ENCODE results near the gene PITRM1.
"Not testable (repeated sequence)": the region's sequence is repeated elsewhere in the genome, so short reads cannot be mapped to it uniquely, and the experiment has no call there.

The PITRM1 gene

DNA sequence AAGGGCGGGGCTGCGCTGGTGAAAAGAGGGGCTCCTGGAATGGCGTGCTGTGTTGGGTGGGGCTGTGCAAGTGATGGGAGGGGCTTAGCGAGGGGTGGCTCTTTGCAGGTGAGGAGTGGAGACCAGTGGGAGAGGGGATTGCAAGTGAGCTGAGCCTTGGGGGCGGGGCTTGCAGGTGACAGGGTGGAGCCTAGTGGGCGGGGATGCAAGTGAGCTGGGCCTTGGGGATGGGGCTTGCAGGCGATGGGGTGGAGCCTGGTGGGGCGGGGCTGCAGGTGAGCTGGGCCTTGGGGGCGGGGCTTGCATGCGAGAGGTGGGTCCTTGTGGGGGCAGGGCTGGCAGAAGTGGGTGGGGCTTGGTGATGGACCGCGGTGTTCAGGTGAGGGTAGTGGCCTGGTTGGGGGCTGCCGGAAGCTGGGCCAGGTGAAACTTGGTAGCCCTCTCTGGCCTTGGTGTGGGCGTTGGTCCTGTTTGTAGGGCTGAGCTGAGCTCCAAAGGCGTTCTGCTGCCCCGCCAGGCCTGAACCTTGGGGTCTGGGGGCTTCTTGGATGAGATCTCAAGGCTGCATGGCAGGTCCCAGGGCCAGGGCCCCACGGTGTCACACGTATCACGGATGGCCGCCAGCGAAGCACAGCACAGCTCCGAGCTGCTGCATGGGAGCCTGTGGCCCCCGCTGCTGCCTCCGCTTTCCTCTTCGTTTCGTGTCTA is 743 bp upstream of the PITRM1 start:
- H3K27ac Mint-ChIP-seq: peak overlapping the region; percentile 27
- peaks cover 10% of the 10 kb centered on the region for H3K4me1 Mint-ChIP-seq
- DNase-seq: no peak
- peaks cover 12% of the 10 kb centered on the region for H3K36me3 Mint-ChIP-seq (ENCODE audit: low read depth)
- peaks cover 14% of the 10 kb centered on the region for H3K27me3 Mint-ChIP-seq (ENCODE audit: low read depth, poor library complexity)
- peaks cover 3% of the 10 kb centered on the region for H3K9me3 Mint-ChIP-seq
- TF ChIP-seq, protein P1, sequence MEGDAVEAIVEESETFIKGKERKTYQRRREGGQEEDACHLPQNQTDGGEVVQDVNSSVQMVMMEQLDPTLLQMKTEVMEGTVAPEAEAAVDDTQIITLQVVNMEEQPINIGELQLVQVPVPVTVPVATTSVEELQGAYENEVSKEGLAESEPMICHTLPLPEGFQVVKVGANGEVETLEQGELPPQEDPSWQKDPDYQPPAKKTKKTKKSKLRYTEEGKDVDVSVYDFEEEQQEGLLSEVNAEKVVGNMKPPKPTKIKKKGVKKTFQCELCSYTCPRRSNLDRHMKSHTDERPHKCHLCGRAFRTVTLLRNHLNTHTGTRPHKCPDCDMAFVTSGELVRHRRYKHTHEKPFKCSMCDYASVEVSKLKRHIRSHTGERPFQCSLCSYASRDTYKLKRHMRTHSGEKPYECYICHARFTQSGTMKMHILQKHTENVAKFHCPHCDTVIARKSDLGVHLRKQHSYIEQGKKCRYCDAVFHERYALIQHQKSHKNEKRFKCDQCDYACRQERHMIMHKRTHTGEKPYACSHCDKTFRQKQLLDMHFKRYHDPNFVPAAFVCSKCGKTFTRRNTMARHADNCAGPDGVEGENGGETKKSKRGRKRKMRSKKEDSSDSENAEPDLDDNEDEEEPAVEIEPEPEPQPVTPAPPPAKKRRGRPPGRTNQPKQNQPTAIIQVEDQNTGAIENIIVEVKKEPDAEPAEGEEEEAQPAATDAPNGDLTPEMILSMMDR (IDR thresholded peaks at IDR 0.05): no peak
- H3K4me3 Mint-ChIP-seq: peak overlapping the region; percentile 81

DNA sequence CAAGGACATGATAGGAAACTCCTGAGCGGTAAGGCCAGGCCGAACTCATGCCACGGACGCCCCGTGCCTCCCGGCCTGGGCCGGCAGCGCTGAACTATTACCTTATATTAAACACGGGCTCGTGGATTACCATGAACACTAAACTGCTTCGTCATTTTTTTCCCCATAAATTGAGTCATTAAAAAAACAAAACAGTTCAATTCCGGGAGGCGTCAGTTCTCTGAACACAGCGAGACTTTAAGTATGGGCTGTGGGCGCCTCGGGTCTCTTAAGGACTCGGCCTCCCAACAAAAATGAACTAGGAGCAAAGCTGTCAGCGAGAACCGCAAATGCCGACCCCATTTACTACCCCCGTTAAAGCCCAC is 519 bp downstream of the PITRM1 start:
- DNase-seq: no peak
- Mint-ChIP-seq H3K27ac (no peak overlapping the region), H3K36me3 (ENCODE audit: low read depth) (peaks cover 23% of the 10 kb centered on the region), H3K9me3 (no peaks in the 10 kb centered on the region), H3K27me3 (ENCODE audit: low read depth, poor library complexity) (peaks cover 14% of the 10 kb centered on the region), H3K4me1 (peaks cover 10% of the 10 kb centered on the region), H3K4me3 (peak overlapping the region; percentile 89)
- TF ChIP-seq, protein P1 (IDR thresholded peaks at IDR 0.05): no peak

DNA sequence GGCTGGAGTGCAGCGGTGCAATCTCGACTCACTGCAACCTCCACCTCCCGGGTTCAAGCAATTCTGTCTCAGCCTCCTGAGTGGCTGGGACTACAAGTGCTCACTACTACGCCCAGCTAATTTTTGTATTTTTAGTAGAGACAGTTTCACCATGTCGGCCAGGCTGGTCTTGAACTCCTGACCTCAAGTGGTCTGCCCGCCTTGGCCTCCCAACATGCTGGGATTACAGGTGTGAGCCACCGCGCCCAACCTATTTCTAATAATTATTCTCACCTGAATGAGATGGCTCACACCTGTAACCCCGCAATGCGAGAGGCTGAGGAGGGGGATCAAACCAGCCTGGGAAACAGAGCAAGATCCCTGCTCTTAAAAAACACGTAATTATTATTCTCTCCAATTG is 1.1 kb downstream of the PITRM1 start:
- H3K36me3 Mint-ChIP-seq (ENCODE audit: low read depth): peaks cover 29% of the 10 kb centered on the region
- DNase-seq, H3K27ac Mint-ChIP-seq, H3K9me3 Mint-ChIP-seq, H3K4me1 Mint-ChIP-seq: not testable (repeated sequence)
- peak overlapping the region; percentile 89 for H3K4me3 Mint-ChIP-seq
- peaks cover 14% of the 10 kb centered on the region for H3K27me3 Mint-ChIP-seq (ENCODE audit: low read depth, poor library complexity)

DNA sequence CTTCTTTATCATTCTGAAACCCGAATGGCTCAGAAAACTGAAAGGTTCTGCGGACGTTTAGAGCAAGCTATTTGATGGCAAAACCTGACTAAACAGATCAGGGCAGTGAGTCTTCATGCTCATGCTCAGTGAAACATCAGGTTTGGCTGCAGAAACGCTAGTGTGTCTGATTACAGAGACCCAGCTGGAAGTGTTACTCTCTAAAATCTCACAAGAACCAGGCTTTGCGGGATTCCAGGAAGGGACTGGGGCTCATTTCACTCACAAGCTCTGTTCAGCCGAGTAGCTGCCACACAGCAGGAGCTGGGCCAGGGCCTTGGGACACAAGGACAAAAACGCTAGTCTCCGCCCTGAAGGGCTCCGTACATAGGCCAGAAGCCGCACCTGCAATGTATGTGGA is 2.9 kb downstream of the PITRM1 start:
- TF ChIP-seq, protein P1 (IDR thresholded peaks at IDR 0.05): no peak
- Mint-ChIP-seq H3K4me1 (peaks cover 16% of the 10 kb centered on the region), H3K27me3 (ENCODE audit: low read depth, poor library complexity) (peaks cover 7% of the 10 kb centered on the region), H3K9me3 (no peaks in the 10 kb centered on the region), H3K36me3 (ENCODE audit: low read depth) (peaks cover 47% of the 10 kb centered on the region), H3K27ac (no peak overlapping the region), H3K4me3 (no peak overlapping the region)
- no peak for DNase-seq

DNA sequence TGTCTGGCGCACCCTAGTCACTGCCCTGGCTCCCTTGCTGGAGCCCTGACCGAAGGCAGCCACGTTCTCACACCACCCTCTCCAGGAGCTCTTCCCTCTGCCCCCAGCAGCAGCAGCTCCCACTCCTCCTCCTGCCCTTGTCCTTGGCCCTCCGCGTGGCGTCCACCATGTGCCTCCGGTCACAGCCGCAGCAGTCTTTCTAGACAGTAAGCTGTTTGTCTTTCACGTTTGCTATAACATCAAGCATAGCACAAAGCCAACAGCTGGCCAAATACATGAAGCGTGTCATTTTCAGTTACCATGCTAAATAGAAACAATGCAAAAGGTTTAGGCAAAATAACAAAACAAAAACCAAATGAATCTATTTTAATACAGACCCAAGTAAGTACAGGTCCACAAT is 3.3 kb downstream of the PITRM1 start:
- Mint-ChIP-seq H3K9me3 (no peaks in the 10 kb centered on the region), H3K36me3 (ENCODE audit: low read depth) (peaks cover 49% of the 10 kb centered on the region), H3K4me3 (no peak overlapping the region), H3K4me1 (peaks cover 16% of the 10 kb centered on the region), H3K27me3 (ENCODE audit: low read depth, poor library complexity) (peaks cover 6% of the 10 kb centered on the region), H3K27ac (peak overlapping the region; percentile 67)
- TF ChIP-seq, protein P1 (IDR thresholded peaks at IDR 0.05): no peak
- no peak for DNase-seq

DNA sequence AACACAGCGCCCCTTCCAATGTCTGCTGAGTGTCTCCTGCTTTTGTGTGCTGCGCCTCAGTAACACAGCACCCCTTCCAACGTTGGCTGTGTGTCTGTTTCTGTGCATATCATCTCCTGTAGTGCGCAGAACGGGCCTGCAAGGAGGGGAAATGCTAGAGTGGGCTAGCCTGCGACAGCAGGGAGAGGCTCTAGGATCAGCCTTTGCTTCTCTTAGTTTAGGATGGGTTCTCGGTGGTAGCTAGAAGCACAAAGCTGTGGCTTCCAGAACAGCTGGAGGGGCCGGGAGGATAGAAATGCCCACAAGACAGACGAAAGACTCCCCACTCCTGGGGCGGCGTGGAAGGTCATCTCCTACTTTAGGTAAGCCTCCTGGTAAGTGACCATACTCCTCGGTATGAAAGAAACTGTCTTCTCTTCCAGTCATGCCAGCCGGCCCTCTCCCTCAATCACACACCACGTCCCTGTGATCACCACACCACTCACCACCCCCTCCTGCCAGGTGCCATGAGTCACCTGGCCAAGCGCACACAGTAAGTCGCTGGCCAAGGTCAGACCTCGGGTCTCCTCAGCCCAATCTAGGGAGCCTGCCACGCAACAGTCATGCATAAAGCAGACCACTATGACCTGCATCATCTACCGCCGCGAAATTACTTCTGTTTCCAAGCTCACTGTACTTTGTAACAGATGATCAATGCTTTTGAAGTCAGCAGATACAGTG is 4.8 kb downstream of the PITRM1 start:
- Mint-ChIP-seq H3K9me3 (no peaks in the 10 kb centered on the region), H3K4me3 (no peak overlapping the region), H3K4me1 (peaks cover 16% of the 10 kb centered on the region), H3K27me3 (ENCODE audit: low read depth, poor library complexity) (peaks cover 3% of the 10 kb centered on the region), H3K27ac (no peak overlapping the region), H3K36me3 (ENCODE audit: low read depth) (peaks cover 63% of the 10 kb centered on the region)
- TF ChIP-seq, protein P1 (IDR thresholded peaks at IDR 0.05): no peak
- no peak for DNase-seq

All from nephron progenitor cell (in vitro differentiated cells).